MG63 (cell line): ENCODE measurements around the gene DXO. TPM values are rescaled to one million over a fixed set of nuclear protein-coding genes. Genes with fewer than 3 reads are reported as not detected.
"Not testable (repeated sequence)": the region's sequence is repeated elsewhere in the genome, so short reads cannot be mapped to it uniquely, and the experiment has no call there.

Experiments used
- DNase-seq: peaks from one replicate; pipeline ENCODE4 v3.0.0-alpha.2; 2020
- H3K27me3 ChIP-seq: fragments of 250-450 bp; sonication (Bioruptor Pico); 2 replicates; pipeline ENCODE4 v1.5.1; 2020; ENCODE audit warnings: mild to moderate bottlenecking, moderate library complexity
- H3K36me3 ChIP-seq: fragments of 250-450 bp; sonication (Bioruptor Pico); 2 replicates; pipeline ENCODE4 v1.5.1; 2020; ENCODE audit warnings: mild to moderate bottlenecking, moderate library complexity
- H3K4me3 ChIP-seq: fragments of 250-450 bp; sonication (Bioruptor Pico); 2 replicates; pipeline ENCODE4 v1.5.1; 2020; ENCODE audit warnings: mild to moderate bottlenecking, moderate library complexity
- H3K9me3 ChIP-seq: fragments of 250-450 bp; sonication (Bioruptor Pico); 2 replicates; pipeline ENCODE4 v1.5.1; 2020; ENCODE audit warnings: mild to moderate bottlenecking, moderate library complexity
- total RNA-seq: library from RNA; depleted of rRNA; stranded (reverse); fragments of >200 nt; shearing (Covaris generic); gene quantifications from 2 replicates; pipeline ENCODE4 v1.2.3, GENCODE V29; 2014; ENCODE audit warnings: low replicate concordance; rRNA removed

The DXO gene
- total RNA-seq = 9.8 and 13.7 TPM in 2 replicates

DNA sequence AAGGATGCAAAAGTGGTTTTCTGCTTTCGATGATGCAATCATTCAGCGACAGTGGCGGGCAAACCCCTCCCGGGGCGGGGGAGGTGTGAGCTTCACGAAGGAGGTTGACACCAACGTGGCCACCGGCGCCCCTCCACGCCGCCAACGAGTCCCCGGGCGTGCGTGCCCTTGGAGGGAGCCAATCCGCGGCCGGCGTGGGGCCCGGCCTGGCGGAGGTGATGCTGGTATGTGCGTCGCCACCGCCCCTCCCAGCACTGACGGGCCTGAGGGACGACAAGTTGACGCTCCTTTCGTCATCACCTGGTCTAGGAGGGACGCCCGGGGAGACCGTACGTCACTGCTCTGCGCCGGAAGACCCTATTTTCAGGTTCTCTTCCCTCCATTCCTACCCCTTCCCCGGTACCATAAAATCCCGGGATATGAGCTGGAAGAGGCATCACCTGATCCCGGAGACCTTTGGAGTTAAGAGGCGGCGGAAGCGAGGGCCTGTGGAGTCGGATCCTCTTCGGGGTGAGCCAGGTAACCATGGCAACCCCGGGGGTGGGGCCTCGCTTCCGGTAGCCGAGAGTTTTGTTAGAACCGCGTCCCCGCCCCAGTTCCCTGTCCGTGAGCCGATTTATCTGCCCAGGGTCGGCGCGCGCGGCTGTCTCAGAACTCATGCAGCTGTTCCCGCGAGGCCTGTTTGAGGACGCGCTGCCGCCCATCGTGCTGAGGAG lies at the start of gene DXO:
Gene DXO, minus strand, starts transcription at position 146 of the 716 bp plus-strand sequence. CDS start 463 bp downstream, outside the sequence.
- H3K4me3 ChIP-seq = peak within 1 kb of the TSS; percentile 78
- DNase-seq = peak; percentile 94
- H3K36me3 ChIP-seq = peaks cover 11% of the 10 kb centered on the region
- H3K27me3 ChIP-seq = no peaks in the 10 kb centered on the region
- H3K9me3 ChIP-seq = no peaks in the 10 kb centered on the region

DNA sequence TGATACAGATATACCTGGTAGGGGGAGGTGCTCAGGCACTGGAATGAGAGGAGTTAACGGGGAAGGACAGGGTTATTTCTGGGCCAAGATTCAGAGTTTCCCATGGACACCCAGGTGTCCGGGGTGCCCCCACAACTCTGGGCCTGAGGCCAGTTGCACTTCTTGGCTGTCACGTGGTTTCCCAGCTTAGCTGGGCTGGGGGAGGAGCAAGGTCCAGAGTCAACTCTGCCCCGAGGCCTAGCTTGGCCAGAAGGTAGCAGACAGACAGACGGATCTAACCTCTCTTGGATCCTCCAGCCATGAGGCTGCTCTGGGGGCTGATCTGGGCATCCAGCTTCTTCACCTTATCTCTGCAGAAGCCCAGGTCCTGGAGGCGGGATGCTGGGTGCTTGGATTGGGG lies 42.6 kb upstream of the DXO start, which contains the start of gene C4B:
Gene C4B, plus strand, starts transcription at position 249 of the 400 bp plus-strand sequence. Its CDS starts 51 bp downstream, at position 300.
- H3K36me3 ChIP-seq, H3K9me3 ChIP-seq, H3K27me3 ChIP-seq, H3K4me3 ChIP-seq, DNase-seq: not testable (repeated sequence)

DNA sequence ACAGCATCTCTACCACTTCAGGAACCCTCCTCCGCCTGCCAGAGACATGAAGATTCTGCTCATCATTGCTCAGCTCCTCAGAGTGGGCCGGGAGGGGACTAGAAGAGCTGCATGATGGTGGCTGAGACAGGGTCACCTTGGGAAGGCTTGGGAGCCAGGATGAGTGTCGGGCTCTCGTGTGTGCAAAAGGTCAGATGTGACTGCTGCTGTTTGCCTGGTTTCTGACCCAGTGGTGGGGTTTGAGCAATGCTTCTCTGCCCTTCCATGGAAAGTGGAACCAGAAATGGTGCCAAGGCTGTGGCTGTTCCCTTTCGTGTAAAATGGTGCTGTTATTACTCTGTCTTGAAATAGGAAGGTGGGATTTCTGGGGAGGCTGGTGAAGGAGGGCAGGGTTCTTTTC lies 41.8 kb upstream of the DXO start:
- H3K4me3 ChIP-seq, DNase-seq, H3K9me3 ChIP-seq, H3K27me3 ChIP-seq, H3K36me3 ChIP-seq: not testable (repeated sequence)

DNA sequence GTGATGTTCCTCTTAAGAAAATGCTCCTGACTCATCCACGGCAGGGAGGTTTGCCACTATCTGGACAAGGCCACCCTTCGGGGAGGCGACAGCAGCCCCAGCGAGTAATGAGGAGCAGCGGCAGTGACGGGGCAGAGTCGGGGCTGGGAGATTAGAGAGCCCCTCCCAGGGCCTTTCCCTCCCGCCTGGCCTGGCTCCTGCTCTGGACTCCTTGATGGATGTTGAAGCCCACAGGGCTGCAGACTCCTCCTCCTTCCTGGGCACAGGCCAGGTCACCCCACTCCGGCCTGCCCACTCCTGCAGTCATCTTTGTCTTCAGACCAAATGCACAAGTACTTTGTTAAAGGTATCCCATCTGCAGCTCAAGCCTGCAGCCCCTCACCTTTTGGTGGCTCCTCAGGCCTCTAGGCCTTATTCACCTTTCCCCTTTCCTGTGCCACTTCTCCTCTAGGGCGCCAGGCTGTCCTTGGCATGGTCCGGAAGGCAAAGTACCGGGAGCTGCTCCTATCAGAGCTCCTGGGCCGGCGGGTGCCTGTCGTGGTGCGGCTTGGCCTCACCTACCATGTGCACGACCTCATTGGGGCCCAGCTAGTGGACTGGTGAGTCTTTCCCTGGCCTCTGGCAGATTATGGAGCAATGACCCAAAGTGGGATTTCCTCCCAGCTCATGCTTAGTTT lies 41.1 kb upstream of the DXO start:
- H3K9me3 ChIP-seq, H3K4me3 ChIP-seq, H3K36me3 ChIP-seq, DNase-seq, H3K27me3 ChIP-seq: not testable (repeated sequence)

DNA sequence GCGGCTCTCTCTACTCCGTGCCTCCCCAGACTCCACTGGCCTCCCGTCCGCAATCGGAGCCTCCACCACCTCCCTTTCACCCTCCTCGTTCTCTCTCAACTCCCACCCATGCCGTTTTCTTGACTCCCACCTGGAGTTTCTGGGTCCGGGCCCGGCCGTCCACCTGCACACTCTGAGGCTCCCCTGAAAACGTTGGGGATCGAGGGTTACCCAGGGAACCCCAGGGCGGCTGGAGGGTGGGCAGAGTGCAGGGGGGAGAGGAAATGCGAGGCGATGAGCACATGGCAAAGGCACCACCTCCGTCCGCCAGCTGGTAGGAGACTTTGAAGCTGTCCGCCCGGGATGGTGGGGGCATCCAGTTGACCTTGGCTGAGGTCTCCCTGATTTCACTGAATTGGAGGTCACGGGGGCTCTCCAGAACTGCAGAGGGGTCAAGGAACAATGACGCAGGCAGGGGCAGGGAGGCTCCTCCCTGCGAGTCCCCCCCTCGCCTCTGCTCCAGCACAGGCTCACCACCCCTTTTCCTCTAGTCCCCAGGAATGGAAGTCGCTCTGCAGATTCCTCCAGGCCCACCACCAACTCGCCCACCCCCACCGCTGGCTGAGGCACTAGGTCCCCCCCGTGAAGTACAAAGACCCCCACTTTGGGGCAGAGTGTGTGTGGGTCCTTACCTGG lies 39.1 kb upstream of the DXO start:
- DNase-seq, H3K4me3 ChIP-seq, H3K36me3 ChIP-seq, H3K27me3 ChIP-seq, H3K9me3 ChIP-seq: not testable (repeated sequence)

DNA sequence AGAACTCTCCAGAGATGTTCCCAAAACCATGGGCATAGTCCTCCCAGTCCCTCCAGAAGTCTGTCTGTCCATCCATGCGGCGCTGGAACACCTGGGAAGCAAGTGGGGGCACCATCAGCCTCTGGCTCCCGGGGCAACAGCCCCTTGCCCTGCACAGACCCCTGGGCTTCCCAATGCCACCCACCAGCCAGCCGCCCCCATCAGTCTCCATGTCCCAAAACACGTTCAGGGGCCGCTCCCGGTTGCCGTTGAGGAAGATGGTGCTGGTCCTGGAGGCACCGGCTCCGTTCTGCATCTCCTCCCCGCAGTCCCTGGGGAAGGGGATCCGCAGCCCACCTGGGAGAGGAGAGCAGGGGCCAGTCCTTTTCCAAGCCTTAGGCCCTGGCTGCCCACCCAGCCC lies 37.6 kb upstream of the DXO start:
- H3K4me3 ChIP-seq, DNase-seq, H3K27me3 ChIP-seq, H3K36me3 ChIP-seq, H3K9me3 ChIP-seq: not testable (repeated sequence)

DNA sequence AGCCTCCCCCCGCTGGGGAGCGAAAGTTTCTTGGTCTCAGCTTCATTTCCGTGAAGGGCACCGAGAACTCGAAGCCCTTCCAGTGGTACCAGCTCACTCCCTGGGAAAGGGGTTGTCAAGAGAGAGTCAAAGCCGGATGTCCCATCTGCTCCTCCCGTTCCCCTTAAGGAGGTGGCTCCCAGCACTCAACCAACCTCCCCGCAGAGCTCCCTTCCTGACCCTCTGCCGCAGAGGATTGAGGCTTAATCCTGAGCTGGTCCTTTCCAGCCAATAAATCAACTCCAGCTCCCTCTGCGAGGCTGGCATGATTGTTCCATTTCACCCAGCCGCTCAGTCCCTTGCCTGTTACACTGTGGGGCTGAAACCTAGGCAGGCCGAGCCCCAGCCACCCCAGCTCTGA lies 36.7 kb upstream of the DXO start:
- H3K4me3 ChIP-seq, H3K27me3 ChIP-seq, DNase-seq, H3K9me3 ChIP-seq, H3K36me3 ChIP-seq: not testable (repeated sequence)

DNA sequence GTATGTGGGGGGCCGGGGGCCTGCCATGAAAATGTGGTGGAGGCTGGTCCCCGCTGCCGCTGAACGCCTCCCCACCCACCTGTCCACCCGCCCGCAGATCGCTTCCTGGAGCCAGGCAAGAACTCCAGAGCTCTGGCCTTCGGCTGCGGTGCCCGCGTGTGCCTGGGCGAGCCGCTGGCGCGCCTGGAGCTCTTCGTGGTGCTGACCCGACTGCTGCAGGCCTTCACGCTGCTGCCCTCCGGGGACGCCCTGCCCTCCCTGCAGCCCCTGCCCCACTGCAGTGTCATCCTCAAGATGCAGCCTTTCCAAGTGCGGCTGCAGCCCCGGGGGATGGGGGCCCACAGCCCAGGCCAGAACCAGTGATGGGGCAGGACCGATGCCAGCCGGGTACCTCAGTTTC lies 36.1 kb upstream of the DXO start:
- DNase-seq = not testable (repeated sequence)

DNA sequence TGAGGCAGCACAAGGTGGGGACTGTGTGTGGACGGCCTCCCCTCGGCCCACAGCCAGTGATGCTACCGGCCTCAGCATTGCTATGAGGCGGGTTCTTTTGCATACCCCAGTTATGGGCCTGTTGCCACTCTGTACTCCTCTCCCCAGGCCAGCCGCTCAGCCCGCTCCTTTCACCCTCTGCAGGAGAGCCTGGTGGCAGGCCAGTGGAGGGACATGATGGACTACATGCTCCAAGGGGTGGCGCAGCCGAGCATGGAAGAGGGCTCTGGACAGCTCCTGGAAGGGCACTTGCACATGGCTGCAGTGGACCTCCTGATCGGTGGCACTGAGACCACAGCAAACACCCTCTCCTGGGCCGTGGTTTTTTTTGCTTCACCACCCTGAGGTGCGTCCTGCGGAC lies 35.1 kb upstream of the DXO start:
- DNase-seq, H3K36me3 ChIP-seq, H3K9me3 ChIP-seq, H3K4me3 ChIP-seq, H3K27me3 ChIP-seq: not testable (repeated sequence)

More for the DNA sequence above, 36.1 kb upstream of the DXO start:
- H3K4me3 ChIP-seq, H3K27me3 ChIP-seq, H3K36me3 ChIP-seq, H3K9me3 ChIP-seq: not testable (repeated sequence)

DNA sequence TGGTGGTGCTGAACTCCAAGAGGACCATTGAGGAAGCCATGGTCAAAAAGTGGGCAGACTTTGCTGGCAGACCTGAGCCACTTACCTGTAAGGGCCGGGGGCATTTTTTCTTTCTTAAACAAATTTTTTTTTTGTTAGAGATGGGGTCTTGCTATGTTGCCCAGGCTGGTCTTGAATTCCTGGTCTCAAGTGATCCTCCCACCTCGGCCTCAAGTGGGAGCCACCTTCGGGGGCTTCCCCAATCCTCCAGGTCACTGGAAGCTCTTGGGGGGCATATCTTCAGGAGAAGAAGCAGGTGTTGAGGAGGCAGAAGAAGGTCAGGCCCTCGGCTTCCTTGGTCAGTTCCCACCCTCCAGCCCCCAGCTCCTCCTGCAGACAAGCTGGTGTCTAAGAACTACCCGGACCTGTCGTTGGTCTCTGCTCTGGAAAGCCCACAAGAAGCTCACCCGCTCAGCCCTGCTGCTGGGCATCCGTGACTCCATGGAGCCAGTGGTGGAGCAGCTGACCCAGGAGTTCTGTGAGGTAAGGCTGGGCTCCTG lies 34.1 kb upstream of the DXO start:
- DNase-seq, H3K36me3 ChIP-seq, H3K27me3 ChIP-seq, H3K4me3 ChIP-seq, H3K9me3 ChIP-seq: not testable (repeated sequence)

DNA sequence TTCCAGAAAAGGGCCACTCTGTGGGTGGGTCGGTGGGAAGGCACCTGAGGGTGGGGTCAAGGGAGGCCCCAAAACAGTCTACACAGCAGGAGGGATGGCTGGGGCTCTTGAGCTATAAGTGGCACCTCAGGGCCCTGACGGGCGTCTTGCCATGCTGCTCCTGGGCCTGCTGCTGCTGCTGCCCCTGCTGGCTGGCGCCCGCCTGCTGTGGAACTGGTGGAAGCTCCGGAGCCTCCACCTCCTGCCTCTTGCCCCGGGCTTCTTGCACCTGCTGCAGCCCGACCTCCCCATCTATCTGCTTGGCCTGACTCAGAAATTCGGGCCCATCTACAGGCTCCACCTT lies 33.6 kb upstream of the DXO start:
- not testable (repeated sequence) for H3K36me3 ChIP-seq, H3K9me3 ChIP-seq, H3K4me3 ChIP-seq, DNase-seq, H3K27me3 ChIP-seq

DNA sequence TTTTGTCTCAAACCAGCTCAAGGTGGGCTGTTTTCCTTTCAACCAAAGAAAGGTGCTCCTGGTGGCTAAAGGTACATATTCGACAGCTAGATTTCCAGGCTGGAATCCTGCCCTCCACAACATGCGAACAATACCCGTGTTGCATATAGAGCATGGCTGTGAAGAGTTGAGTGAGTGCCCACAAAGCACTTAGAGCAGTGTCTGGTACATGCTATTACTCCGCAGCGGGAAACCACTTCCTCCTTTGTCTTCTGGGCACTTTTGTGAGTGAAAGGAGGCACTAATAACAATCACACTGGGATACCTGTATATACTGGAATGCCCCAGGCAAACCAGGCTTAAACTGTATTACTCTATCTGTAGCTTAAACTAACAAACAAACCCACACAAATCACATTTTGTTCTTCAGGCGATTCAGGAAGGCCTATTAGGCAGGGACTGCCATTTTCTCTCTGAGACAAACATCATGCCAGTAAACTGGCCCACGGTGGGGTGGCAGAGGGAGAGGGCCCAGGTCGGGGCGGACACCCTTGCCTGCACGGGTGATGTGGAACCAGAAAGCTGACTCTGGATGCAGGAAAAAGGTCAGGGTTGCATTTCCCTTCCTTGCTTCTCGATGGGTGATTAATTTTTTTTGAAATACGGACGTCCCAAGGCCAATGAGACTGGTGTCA lies 33.1 kb upstream of the DXO start:
- not testable (repeated sequence) for DNase-seq

DNA sequence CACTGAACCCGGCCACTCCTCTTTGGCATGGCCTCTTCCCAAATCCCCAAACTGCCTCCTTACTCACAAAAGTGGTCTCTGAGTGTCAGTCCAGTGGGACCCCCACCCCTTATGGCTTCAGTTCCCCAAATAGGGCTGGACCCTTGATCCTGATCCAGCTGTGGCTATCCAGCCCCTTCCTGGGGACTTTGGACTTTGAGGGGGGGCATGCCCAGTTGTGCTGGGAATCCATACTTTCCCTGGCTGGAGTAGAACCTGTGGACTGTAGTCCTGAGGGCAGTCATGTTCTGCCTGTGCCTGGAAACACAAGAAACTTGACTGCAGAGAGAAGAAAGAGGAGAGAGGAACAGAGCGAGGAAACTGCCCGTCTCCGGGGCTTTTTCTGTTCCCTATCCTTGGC lies 32.5 kb upstream of the DXO start:
- H3K9me3 ChIP-seq, H3K36me3 ChIP-seq, H3K27me3 ChIP-seq, H3K4me3 ChIP-seq, DNase-seq: not testable (repeated sequence)

More for the DNA sequence above, 33.1 kb upstream of the DXO start:
- not testable (repeated sequence) for H3K27me3 ChIP-seq, H3K9me3 ChIP-seq, H3K4me3 ChIP-seq, H3K36me3 ChIP-seq

DNA sequence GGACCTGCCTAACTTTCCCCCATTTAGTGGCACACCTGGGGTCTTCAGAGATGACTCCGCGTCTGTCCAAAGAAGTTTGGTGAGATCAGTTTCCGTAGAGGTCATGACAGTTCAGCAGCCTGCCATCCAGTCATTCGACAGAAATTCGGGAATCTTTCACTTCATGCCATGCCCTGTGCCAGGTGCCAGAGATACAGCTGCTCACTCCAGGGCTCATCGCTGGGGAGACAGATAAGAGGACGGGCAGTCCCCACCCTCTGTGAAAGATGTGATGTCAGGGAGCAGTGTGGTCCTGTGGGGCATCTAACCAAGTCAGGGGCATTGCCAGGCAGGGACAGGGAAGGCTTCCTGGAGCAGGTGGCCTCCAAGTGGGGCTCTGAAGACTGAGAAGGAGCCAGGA lies 31.4 kb upstream of the DXO start:
- H3K27me3 ChIP-seq, H3K9me3 ChIP-seq, H3K4me3 ChIP-seq, DNase-seq, H3K36me3 ChIP-seq: not testable (repeated sequence)

DNA sequence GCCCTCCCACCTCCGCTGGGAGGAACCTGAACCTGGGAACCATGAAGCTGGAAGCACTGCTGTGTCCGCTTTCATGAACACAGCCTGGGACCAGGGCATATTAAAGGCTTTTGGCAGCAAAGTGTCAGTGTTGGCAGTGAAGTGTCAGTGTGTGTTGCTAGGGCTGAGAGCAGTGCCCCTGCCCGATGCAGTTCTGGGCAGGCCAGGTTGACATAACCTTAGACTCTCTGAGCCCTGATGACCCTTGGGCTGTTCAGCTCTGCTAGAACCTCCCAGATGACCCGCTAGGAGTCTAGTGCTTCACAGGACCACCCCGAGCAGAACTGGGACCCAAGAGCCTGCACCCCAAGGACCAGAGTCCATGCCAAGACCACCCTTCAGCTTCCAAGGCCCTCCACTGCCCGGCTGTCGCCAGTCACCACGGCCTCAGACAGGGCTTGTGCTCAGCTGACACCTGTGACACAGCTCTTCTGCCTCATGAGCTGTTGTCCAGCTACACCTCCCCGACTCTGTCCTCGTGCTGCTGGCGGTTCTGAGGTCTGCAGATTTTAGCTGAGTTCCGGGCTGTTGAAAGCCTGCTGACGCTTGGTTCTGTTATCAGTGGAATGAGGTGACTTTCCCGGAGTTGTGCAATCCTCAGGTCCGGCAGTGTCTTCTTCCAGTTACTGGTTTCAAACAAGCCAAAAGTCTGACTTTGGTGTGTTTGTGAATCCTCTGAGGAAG lies 30.8 kb upstream of the DXO start:
- H3K27me3 ChIP-seq, H3K36me3 ChIP-seq, H3K9me3 ChIP-seq, DNase-seq, H3K4me3 ChIP-seq: not testable (repeated sequence)

DNA sequence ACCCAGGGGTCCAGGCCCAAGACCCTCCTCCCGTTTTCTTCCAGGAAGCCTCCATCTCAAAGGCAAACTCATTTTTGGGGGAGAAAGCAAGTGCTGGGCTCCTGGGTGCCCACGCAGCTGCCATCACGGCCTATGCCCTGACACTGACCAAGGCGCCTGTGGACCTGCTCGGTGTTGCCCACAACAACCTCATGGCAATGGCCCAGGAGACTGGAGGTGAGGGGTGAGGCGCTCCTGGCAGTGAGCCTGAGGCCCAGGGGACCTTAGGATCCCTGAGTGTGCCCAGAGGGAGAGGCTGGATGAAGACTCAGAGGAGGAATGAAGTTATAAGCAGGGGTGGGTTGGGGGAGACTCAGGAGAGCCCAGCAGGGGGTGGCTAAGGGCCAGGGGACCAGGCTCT lies 24.4 kb upstream of the DXO start:
- DNase-seq, H3K9me3 ChIP-seq, H3K36me3 ChIP-seq, H3K27me3 ChIP-seq, H3K4me3 ChIP-seq: not testable (repeated sequence)
